SK-N-SH treated with all-trans-retinoic acid at 6 μM for 48 hours (cell line): ENCODE measurements around the gene PEX5.

Experiments used
- OSR1 ChIP-seq: fragments of 250-450 bp; sonication (Bioruptor Pico); IDR thresholded peaks from 2 replicates; pipeline ENCODE4 v1.8.0; 2022; ENCODE audit warnings: moderate library complexity, mild to moderate bottlenecking, inconsistent platforms
- TOX ChIP-seq: fragments of 250-450 bp; sonication (Bioruptor Pico); IDR thresholded peaks from 2 replicates; pipeline ENCODE4 v1.8.0; 2021; ENCODE audit warnings: mild to moderate bottlenecking, moderate library complexity, borderline replicate concordance
- ZNF8 ChIP-seq: fragments of 450-650 bp; formaldehyde crosslinking; IDR thresholded peaks from 2 replicates; pipeline ENCODE4 v1.5.0; 2020; ENCODE audit warnings: mild to moderate bottlenecking, moderate library complexity
- TF ChIP-seq, protein P1 (sequence below): fragments of 250-450 bp; sonication (Bioruptor Pico); IDR thresholded peaks from 2 replicates; pipeline ENCODE4 v1.5.1; 2021; ENCODE audit warnings: mild to moderate bottlenecking, moderate library complexity

DNA sequence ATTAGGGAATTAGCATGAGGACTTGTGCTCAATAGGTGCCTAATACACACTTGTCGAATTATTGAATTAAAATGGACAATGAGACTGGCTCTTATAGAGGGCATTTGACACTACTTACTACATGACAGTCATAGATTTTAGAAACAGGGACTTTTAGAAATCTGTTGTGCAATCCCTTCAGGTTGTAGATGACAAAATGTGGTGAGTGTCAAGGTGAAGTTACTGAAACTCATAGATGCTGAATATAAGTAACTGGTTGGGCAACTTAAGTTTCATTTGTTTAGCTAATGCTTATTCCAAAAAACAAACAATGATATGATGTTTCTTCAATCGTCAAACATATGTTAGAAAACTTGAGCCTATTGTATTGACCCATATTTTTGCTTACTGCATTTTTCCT lies 12.9 kb upstream of the PEX5 start:
- TF ChIP-seq, protein P1, sequence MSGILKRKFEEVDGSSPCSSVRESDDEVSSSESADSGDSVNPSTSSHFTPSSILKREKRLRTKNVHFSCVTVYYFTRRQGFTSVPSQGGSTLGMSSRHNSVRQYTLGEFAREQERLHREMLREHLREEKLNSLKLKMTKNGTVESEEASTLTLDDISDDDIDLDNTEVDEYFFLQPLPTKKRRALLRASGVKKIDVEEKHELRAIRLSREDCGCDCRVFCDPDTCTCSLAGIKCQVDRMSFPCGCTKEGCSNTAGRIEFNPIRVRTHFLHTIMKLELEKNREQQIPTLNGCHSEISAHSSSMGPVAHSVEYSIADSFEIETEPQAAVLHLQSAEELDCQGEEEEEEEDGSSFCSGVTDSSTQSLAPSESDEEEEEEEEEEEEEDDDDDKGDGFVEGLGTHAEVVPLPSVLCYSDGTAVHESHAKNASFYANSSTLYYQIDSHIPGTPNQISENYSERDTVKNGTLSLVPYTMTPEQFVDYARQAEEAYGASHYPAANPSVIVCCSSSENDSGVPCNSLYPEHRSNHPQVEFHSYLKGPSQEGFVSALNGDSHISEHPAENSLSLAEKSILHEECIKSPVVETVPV (CRISPR knock-in tag): no peak
- TF ChIP-seq TOX (no peak), ZNF8 (CRISPR knock-in tag) (no peak), OSR1 (no peak)
